Lower leg skin (tissue), 3 donors: ENCODE measurements around the gene TM9SF4.

ENCODE experiments used
- CTCF ChIP-seq, 3 donors: fragments of 450-650 bp; IDR thresholded peaks; one replicate each; pipeline ENCODE4 v1.5.1; 2016; ENCODE audit warnings: antibody characterized with exemption in 3 of 3, mild to moderate bottlenecking in 3 of 3, moderate library complexity in 2 of 3
- POLR2A ChIP-seq, 2 donors: fragments of 450-650 bp; IDR thresholded peaks; one replicate each; pipeline ENCODE4 v1.6.1; 2016 to 2017; ENCODE audit warnings: antibody characterized with exemption in 2 of 2, mild to moderate bottlenecking in 1 of 2, moderate library complexity in 1 of 2

- TF ChIP-seq CTCF (IDR thresholded peaks at IDR 0.05) (no peak), POLR2A (IDR thresholded peaks at IDR 0.05) (no peak)
These were observed 5.8 kb downstream of the TM9SF4 start for GRCh38 chr20:32115211-32115767.
